ENCODE measurements around the gene NEK10. TPM values are rescaled to one million over a fixed set of nuclear protein-coding genes. Genes with fewer than 3 reads are reported as not detected.

Gene NEK10
- total and polyA plus RNA-seq, 9 donors, result 0.41 to 33.4 (median 1.1) TPM

GRCh38 chr3:27271890-27272289 lies 97.3 kb downstream of the NEK10 start:
- Histone ChIP-seq H3K4me1 (ENCODE audit: insufficient read depth) (no peaks in the 10 kb centered on the region), H3K4me3 (no peak overlapping the region), H3K27ac (no peak overlapping the region), H3K9me3 (no peaks in the 10 kb centered on the region), H3K27me3 (no peaks in the 10 kb centered on the region), H3K36me3 (no peaks in the 10 kb centered on the region)
- no peak for DNase-seq
- intact Hi-C loops (cut with DNase I), result no loop called here
- TF ChIP-seq CTCF (IDR thresholded peaks at IDR 0.05) (no peak), EP300 (IDR thresholded peaks at IDR 0.05) (no peak), POLR2A (IDR thresholded peaks at IDR 0.05) (no peak)

- intact Hi-C loops (cut with DNase I), result no loop called here
These were observed 114.3 kb downstream of the NEK10 start for GRCh38 chr3:27254896-27255295.

GRCh38 chr3:27253831-27254230 lies 115.4 kb downstream of the NEK10 start:
- Histone ChIP-seq H3K36me3 (no peaks in the 10 kb centered on the region), H3K9me3 (no peaks in the 10 kb centered on the region), H3K4me1 (ENCODE audit: insufficient read depth) (no peaks in the 10 kb centered on the region), H3K27ac (no peak overlapping the region), H3K27me3 (no peaks in the 10 kb centered on the region), H3K4me3 (no peak overlapping the region)
- no peak for DNase-seq
- TF ChIP-seq POLR2A (IDR thresholded peaks at IDR 0.05), result no peak
- intact Hi-C loops (cut with DNase I), result no loop called here
- WGBS, 3 donors, result 50 to 60% (median 55%) methylated on average over 7 of the region's 7 CpGs

More at GRCh38 chr3:27254896-27255295, 114.3 kb downstream of the NEK10 start:
- Histone ChIP-seq H3K27me3 (no peaks in the 10 kb centered on the region), H3K4me3 (no peak overlapping the region), H3K4me1 (ENCODE audit: insufficient read depth) (no peaks in the 10 kb centered on the region), H3K36me3 (no peaks in the 10 kb centered on the region), H3K9me3 (no peaks in the 10 kb centered on the region), H3K27ac (no peak overlapping the region)
- 78 to 88% (median 82%) methylated on average over 1 of the region's 1 CpG for WGBS, 3 donors
- no peak for DNase-seq
- TF ChIP-seq POLR2A (IDR thresholded peaks at IDR 0.05) (no peak), EP300 (IDR thresholded peaks at IDR 0.05) (no peak), CTCF (IDR thresholded peaks at IDR 0.05) (no peak)

- no peaks in the 10 kb centered on the region for H3K27me3 ChIP-seq
- no peak for DNase-seq
- no peak overlapping the region for H3K27ac ChIP-seq
- H3K4me3 ChIP-seq, result no peak overlapping the region
- no peaks in the 10 kb centered on the region for H3K36me3 ChIP-seq
- WGBS, 3 donors, result 26 to 45% (median 42%) methylated on average over 1 of the region's 1 CpG
- no peaks in the 10 kb centered on the region for H3K4me1 ChIP-seq (ENCODE audit: insufficient read depth)
- H3K9me3 ChIP-seq, result no peaks in the 10 kb centered on the region
- TF ChIP-seq EP300 (IDR thresholded peaks at IDR 0.05) (no peak), CTCF (IDR thresholded peaks at IDR 0.05) (no peak), POLR2A (IDR thresholded peaks at IDR 0.05) (no peak)
- intact Hi-C loops (cut with DNase I), result no loop called here
These were observed 115.8 kb downstream of the NEK10 start for GRCh38 chr3:27253391-27253790.

- Histone ChIP-seq H3K27me3 (no peaks in the 10 kb centered on the region), H3K36me3 (no peaks in the 10 kb centered on the region), H3K27ac (no peak overlapping the region), H3K4me1 (ENCODE audit: insufficient read depth) (no peaks in the 10 kb centered on the region), H3K4me3 (no peak overlapping the region), H3K9me3 (no peaks in the 10 kb centered on the region)
- intact Hi-C loops (cut with DNase I), result no loop called here
- no peak for TF ChIP-seq EP300 (IDR thresholded peaks at IDR 0.05)
- TF ChIP-seq CTCF (IDR thresholded peaks at IDR 0.05), result no peak
- TF ChIP-seq POLR2A (IDR thresholded peaks at IDR 0.05), result no peak
- DNase-seq, result no peak
These were observed 116.5 kb downstream of the NEK10 start for GRCh38 chr3:27252646-27253045.

All from ovary (tissue), 9 donors.